Mammary epithelial cell (primary cell): ENCODE data around the gene LRP1.

Experiments used
- EZH2 ChIP-seq: IDR thresholded peaks from 2 replicates; pipeline ENCODE4 v1.6.1; 2012; ENCODE audit warnings: low read length, inconsistent platforms, borderline replicate concordance
- TF ChIP-seq, protein P1 (sequence below), 2 donors: IDR thresholded peaks in 1 of 2; conservative IDR thresholded peaks in 1 of 2; 2 replicates each; pipeline ENCODE4 v1.5.1; 2011 to 2012; ENCODE audit warnings: inconsistent platforms in 2 of 2, low read length in 2 of 2, mild to moderate bottlenecking in 2 of 2, control low read depth in 1 of 2, low read depth in 1 of 2; ENCODE audit not compliant: insufficient read depth in 1 of 2; ENCODE audit errors: extremely low read depth in 1 of 2

- TF ChIP-seq, protein P1, sequence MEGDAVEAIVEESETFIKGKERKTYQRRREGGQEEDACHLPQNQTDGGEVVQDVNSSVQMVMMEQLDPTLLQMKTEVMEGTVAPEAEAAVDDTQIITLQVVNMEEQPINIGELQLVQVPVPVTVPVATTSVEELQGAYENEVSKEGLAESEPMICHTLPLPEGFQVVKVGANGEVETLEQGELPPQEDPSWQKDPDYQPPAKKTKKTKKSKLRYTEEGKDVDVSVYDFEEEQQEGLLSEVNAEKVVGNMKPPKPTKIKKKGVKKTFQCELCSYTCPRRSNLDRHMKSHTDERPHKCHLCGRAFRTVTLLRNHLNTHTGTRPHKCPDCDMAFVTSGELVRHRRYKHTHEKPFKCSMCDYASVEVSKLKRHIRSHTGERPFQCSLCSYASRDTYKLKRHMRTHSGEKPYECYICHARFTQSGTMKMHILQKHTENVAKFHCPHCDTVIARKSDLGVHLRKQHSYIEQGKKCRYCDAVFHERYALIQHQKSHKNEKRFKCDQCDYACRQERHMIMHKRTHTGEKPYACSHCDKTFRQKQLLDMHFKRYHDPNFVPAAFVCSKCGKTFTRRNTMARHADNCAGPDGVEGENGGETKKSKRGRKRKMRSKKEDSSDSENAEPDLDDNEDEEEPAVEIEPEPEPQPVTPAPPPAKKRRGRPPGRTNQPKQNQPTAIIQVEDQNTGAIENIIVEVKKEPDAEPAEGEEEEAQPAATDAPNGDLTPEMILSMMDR (conservative IDR thresholded peaks at IDR 0.05 in 1 of 2, IDR thresholded peaks at IDR 0.05 in 1 of 2; ENCODE audit: extremely low read depth in 1 of 2, insufficient read depth in 1 of 2, low read depth in 1 of 2, low read length in 2 of 2): no peak
- no peak for TF ChIP-seq EZH2
These were observed 32.8 kb upstream of the LRP1 start for GRCh38 chr12:57095440-57095839.
